HG03060 (cell line): ENCODE measurements around the gene GALNTL6.
"Not testable (repeated sequence)": the region's sequence is repeated elsewhere in the genome, so short reads cannot be mapped to it uniquely, and the experiment has no call there.

Source experiments
- ATAC-seq: cut with Tn5 transposase; IDR thresholded peaks from one replicate; pipeline ENCODE4 v1.9.1; 2021; ENCODE audit warnings: low read depth, moderate number of reproducible peaks; ENCODE audit not compliant: unreplicated experiment

The GALNTL6 gene

GRCh38 chr4:172356016-172356415, 542.8 kb downstream of the GALNTL6 start:
- no peak for ATAC-seq

GRCh38 chr4:172357006-172357540, 543.9 kb downstream of the GALNTL6 start:
- no peak for ATAC-seq

GRCh38 chr4:172362569-172362968, 549.4 kb downstream of the GALNTL6 start:
- ATAC-seq = no peak

- no peak for ATAC-seq
Measured at GRCh38 chr4:172369471-172369959, 556.3 kb downstream of the GALNTL6 start.

- ATAC-seq = no peak
Measured at GRCh38 chr4:172377486-172378140, 564.4 kb downstream of the GALNTL6 start.

- ATAC-seq = no peak
Measured at GRCh38 chr4:172379834-172380233, 566.6 kb downstream of the GALNTL6 start.

GRCh38 chr4:172390331-172390730, 577.1 kb downstream of the GALNTL6 start:
- ATAC-seq = no peak

GRCh38 chr4:172392741-172393140, 579.5 kb downstream of the GALNTL6 start:
- no peak for ATAC-seq

GRCh38 chr4:172393220-172393619, 580.0 kb downstream of the GALNTL6 start:
- ATAC-seq = no peak

- ATAC-seq = no peak
Measured at GRCh38 chr4:172404676-172405075, 591.5 kb downstream of the GALNTL6 start.

- no peak for ATAC-seq
Measured at GRCh38 chr4:172410363-172410762, 597.2 kb downstream of the GALNTL6 start.

- ATAC-seq = no peak
Measured at GRCh38 chr4:172411149-172411548, 597.9 kb downstream of the GALNTL6 start.

- no peak for ATAC-seq
Measured at GRCh38 chr4:172412851-172413580, 599.8 kb downstream of the GALNTL6 start.

GRCh38 chr4:172428979-172429378, 615.8 kb downstream of the GALNTL6 start:
- not testable (repeated sequence) for ATAC-seq

GRCh38 chr4:172480471-172480870, 667.3 kb downstream of the GALNTL6 start:
- no peak for ATAC-seq

- ATAC-seq = no peak
Measured at GRCh38 chr4:172481802-172482508, 668.8 kb downstream of the GALNTL6 start.

GRCh38 chr4:172485007-172485406, 671.8 kb downstream of the GALNTL6 start:
- no peak for ATAC-seq

GRCh38 chr4:172486531-172486930, 673.3 kb downstream of the GALNTL6 start:
- ATAC-seq = no peak

- no peak for ATAC-seq
Measured at GRCh38 chr4:172489861-172490260, 676.7 kb downstream of the GALNTL6 start.

- no peak for ATAC-seq
Measured at GRCh38 chr4:172495769-172496168, 682.6 kb downstream of the GALNTL6 start.

- ATAC-seq = no peak
Measured at GRCh38 chr4:172497321-172497720, 684.1 kb downstream of the GALNTL6 start.
